Limb (tissue), 2 donors: ENCODE data around the gene DNAJB13.

Experiments used
- DNase-seq, 2 donors: peaks; one replicate each; pipeline ENCODE4 v3.0.0-alpha.2; 2016; ENCODE audit errors: extremely low spot score in 2 of 2

Gene DNAJB13

GRCh38 chr11:74012074-74012809 lies 61.4 kb downstream of the DNAJB13 start:
- DNase-seq, result no peak

- DNase-seq, result no peak
Measured at GRCh38 chr11:74013141-74013540, 62.3 kb downstream of the DNAJB13 start.

GRCh38 chr11:74014880-74015279 lies 64.1 kb downstream of the DNAJB13 start:
- DNase-seq, result no peak

- DNase-seq, result no peak
Measured at GRCh38 chr11:74015919-74016684, 65.3 kb downstream of the DNAJB13 start.

- DNase-seq, result no peak
Measured at GRCh38 chr11:74017631-74018030, 66.8 kb downstream of the DNAJB13 start.

- no peak for DNase-seq
Measured at GRCh38 chr11:74018331-74019005, 67.6 kb downstream of the DNAJB13 start.

- DNase-seq, result no peak
Measured at GRCh38 chr11:74019104-74019738, 68.4 kb downstream of the DNAJB13 start.

GRCh38 chr11:74019860-74020259 lies 69.0 kb downstream of the DNAJB13 start:
- DNase-seq, result no peak
